SK-N-SH (cell line): ENCODE measurements around the gene TOR2A.
"Not testable (repeated sequence)": the region's sequence is repeated elsewhere in the genome, so short reads cannot be mapped to it uniquely, and the experiment has no call there.

Experiments
- CHD2 ChIP-seq: fragments of 150-350 bp; IDR thresholded peaks from 2 replicates; pipeline ENCODE4 v1.6.1; 2018; ENCODE audit warnings: low read length; ENCODE audit not compliant: partially characterized antibody
- GABPA ChIP-seq: IDR thresholded peaks from 2 replicates; pipeline ENCODE4 v1.4.0; 2012; ENCODE audit warnings: low read depth, mild to moderate bottlenecking
- NFIC ChIP-seq: IDR thresholded peaks from 2 replicates; pipeline ENCODE4 v1.4.0; 2012; ENCODE audit warnings: borderline replicate concordance
- SIN3A ChIP-seq: IDR thresholded peaks from 2 replicates; pipeline ENCODE4 v1.6.1; 2012; ENCODE audit warnings: low read depth, mild to moderate bottlenecking, low read length, moderate library complexity, borderline replicate concordance
- YY1 ChIP-seq: IDR thresholded peaks from 2 replicates; pipeline ENCODE4 v1.4.0; 2012; ENCODE audit warnings: low read depth, mild to moderate bottlenecking
- TF ChIP-seq, protein P1 (sequence below): fragments of 200-600 bp; sonication (generic); IDR thresholded peaks from 2 replicates; pipeline ENCODE4 v1.6.1; 2017; ENCODE audit warnings: antibody characterized with exemption, mild to moderate bottlenecking, moderate library complexity

DNA sequence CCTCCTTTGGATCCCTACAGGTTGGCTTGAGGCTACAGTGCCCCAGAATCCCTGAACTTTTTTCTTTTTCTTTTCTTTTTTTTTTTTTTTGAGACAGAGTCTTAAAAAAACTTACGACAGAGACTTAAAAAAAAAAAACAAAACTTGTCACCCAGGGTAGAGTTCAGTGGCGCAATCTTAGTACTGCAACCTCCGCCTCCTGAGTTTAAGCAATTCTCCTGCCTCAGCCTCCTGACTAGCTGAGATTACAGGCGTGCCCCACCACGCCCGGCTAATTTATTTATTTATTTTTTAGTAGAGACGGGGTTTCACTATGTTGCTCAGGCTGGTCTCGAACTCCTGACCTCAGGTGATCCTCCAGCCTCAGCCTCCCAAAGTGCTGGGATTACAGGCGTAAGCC, 45.8 kb upstream of the TOR2A start:
- TF ChIP-seq GABPA, SIN3A, NFIC, CHD2, YY1: not testable (repeated sequence)
- TF ChIP-seq, protein P1, sequence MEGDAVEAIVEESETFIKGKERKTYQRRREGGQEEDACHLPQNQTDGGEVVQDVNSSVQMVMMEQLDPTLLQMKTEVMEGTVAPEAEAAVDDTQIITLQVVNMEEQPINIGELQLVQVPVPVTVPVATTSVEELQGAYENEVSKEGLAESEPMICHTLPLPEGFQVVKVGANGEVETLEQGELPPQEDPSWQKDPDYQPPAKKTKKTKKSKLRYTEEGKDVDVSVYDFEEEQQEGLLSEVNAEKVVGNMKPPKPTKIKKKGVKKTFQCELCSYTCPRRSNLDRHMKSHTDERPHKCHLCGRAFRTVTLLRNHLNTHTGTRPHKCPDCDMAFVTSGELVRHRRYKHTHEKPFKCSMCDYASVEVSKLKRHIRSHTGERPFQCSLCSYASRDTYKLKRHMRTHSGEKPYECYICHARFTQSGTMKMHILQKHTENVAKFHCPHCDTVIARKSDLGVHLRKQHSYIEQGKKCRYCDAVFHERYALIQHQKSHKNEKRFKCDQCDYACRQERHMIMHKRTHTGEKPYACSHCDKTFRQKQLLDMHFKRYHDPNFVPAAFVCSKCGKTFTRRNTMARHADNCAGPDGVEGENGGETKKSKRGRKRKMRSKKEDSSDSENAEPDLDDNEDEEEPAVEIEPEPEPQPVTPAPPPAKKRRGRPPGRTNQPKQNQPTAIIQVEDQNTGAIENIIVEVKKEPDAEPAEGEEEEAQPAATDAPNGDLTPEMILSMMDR = not testable (repeated sequence)
